ENCODE results near the gene PAX6. TPM values are rescaled to one million over a fixed set of nuclear protein-coding genes. Genes with fewer than 3 reads are reported as not detected.

The PAX6 gene
- total and polyA plus RNA-seq, 2 of the 4 experiments (the other 2 are of a cell fraction), result not detected

DNA sequence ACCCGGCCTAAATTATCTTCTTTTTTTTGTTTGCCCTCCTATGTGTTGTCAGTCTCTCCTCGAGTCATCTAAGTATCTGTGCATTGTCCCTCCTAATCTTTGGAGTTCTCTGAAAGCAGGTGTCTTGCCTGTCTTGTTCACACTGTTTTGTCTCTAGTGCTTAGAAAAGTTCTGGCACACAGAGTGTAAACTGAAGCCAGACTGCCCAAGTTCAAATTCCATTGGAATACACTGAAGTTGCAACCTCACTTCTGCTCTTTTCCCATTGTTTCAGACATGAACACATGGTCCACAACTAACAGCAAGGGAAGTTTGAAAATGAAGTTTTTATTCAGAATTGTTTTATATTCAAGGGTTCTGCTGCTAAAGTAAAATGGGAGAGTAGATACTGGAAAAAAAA, 38.7 kb downstream of the PAX6 start:
- H2BK5ac ChIP-seq (ENCODE audit: low read depth, low read length, poor library complexity, severe bottlenecking), result no peak overlapping the region
- H3K27me3 ChIP-seq (ENCODE audit: control insufficient read depth, insufficient read depth, low read length), result no peaks in the 10 kb centered on the region
- no peak overlapping the region for H2BK20ac ChIP-seq (ENCODE audit: low read depth, low read length)
- no peaks in the 10 kb centered on the region for H3K36me3 ChIP-seq (ENCODE audit: control insufficient read depth, insufficient read depth, low read length)
- no peak overlapping the region for H3K4me3 ChIP-seq (ENCODE audit: insufficient read depth, low read depth, low read length)
- H3K9ac ChIP-seq (ENCODE audit: low read depth, low read length), result no peak overlapping the region
- POLR2A ChIA-PET (ENCODE audit: unreplicated experiment), result no interaction called here
- H3K56ac ChIP-seq (ENCODE audit: extremely low read depth, insufficient read depth, low read length), result no peak overlapping the region
- DNase-seq (no peak), ATAC-seq (ENCODE audit: low read depth) (no peak)
- no peak overlapping the region for H3K14ac ChIP-seq (replicated peaks; ENCODE audit: low read depth, low read length)
- in situ Hi-C loops (cut with MboI; ENCODE audit: low sequenced_read_pairs), result no loop called here
- no peak overlapping the region for H3K23ac ChIP-seq (ENCODE audit: low read depth, low read length)
- no peak overlapping the region for H3K27ac ChIP-seq (ENCODE audit: insufficient read depth, low read length)
- H2AFZ ChIP-seq (replicated peaks; ENCODE audit: low read length, poor library complexity), result no peak overlapping the region
- no peaks in the 10 kb centered on the region for H4K20me1 ChIP-seq (ENCODE audit: insufficient read depth, low read length)
- no peaks in the 10 kb centered on the region for H3K79me1 ChIP-seq (ENCODE audit: low read depth in 1 of 2, low read length in 2 of 2)
- no peaks in the 10 kb centered on the region for H3K9me1 ChIP-seq (ENCODE audit: insufficient read depth, low read length)
- no peak overlapping the region for H4K5ac ChIP-seq (ENCODE audit: low read depth, low read length)
- no peak overlapping the region for H3K4ac ChIP-seq (ENCODE audit: low read depth, low read length)
- no peaks in the 10 kb centered on the region for H3K4me1 ChIP-seq (ENCODE audit: control insufficient read depth, insufficient read depth, low read length)
- H3K18ac ChIP-seq (ENCODE audit: low read depth, low read length), result no peak overlapping the region
- CTCF ChIA-PET, result no interaction called here
- H4K91ac ChIP-seq (ENCODE audit: insufficient read depth, low read depth, low read length), result no peak overlapping the region
- no peak overlapping the region for H4K8ac ChIP-seq (ENCODE audit: low read depth in 2 of 2, low read length in 2 of 2)
- dilution Hi-C loops (cut with HindIII; ENCODE audit: low sequenced_read_pairs, unreplicated experiment), result no loop called here
- WGBS, 2 experiments (ENCODE audit: extremely low coverage in 2 of 2, insufficient read length in 1 of 2), result 92% methylated on average over 2 of the region's 2 CpGs; no CpG with 5 or more reads in 1 of the 2 experiments
- no TSS peak for BruUV-seq (replicated peaks)
- H3K9me3 ChIP-seq (ENCODE audit: control insufficient read depth, insufficient read depth, low read length), result no peaks in the 10 kb centered on the region
- intact Hi-C loops (cut with micrococcal nuclease), result no loop called here
- no peak overlapping the region for H3K4me2 ChIP-seq (ENCODE audit: low read depth, low read length)
- no peak overlapping the region for H2BK15ac ChIP-seq (ENCODE audit: low read depth, low read length)
- no peak overlapping the region for H2BK120ac ChIP-seq (ENCODE audit: low read depth, low read length)
- no peak overlapping the region for H2AK5ac ChIP-seq (ENCODE audit: low read depth, low read length)
- TF ChIP-seq USF2 (IDR thresholded peaks at IDR 0.05; ENCODE audit: low read depth, low read length) (no peak), BHLHE40 (IDR thresholded peaks at IDR 0.05; ENCODE audit: low read depth, low read length) (no peak), POLR2A (IDR thresholded peaks at IDR 0.05; ENCODE audit: low read depth, low read length) (no peak), CEBPB (IDR thresholded peaks at IDR 0.05; ENCODE audit: low read depth, low read length) (no peak), CHD1 (IDR thresholded peaks at IDR 0.05; ENCODE audit: low read depth, low read length) (no peak), MAFK (IDR thresholded peaks at IDR 0.05; ENCODE audit: low read depth, low read length) (no peak), SMC3 (IDR thresholded peaks at IDR 0.05; ENCODE audit: low read depth, low read length) (no peak)
- TF ChIP-seq, protein P1, sequence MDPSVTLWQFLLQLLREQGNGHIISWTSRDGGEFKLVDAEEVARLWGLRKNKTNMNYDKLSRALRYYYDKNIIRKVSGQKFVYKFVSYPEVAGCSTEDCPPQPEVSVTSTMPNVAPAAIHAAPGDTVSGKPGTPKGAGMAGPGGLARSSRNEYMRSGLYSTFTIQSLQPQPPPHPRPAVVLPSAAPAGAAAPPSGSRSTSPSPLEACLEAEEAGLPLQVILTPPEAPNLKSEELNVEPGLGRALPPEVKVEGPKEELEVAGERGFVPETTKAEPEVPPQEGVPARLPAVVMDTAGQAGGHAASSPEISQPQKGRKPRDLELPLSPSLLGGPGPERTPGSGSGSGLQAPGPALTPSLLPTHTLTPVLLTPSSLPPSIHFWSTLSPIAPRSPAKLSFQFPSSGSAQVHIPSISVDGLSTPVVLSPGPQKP (IDR thresholded peaks at IDR 0.05; ENCODE audit: borderline replicate concordance, low read depth, low read length), result no peak
- TF ChIP-seq, protein P2, sequence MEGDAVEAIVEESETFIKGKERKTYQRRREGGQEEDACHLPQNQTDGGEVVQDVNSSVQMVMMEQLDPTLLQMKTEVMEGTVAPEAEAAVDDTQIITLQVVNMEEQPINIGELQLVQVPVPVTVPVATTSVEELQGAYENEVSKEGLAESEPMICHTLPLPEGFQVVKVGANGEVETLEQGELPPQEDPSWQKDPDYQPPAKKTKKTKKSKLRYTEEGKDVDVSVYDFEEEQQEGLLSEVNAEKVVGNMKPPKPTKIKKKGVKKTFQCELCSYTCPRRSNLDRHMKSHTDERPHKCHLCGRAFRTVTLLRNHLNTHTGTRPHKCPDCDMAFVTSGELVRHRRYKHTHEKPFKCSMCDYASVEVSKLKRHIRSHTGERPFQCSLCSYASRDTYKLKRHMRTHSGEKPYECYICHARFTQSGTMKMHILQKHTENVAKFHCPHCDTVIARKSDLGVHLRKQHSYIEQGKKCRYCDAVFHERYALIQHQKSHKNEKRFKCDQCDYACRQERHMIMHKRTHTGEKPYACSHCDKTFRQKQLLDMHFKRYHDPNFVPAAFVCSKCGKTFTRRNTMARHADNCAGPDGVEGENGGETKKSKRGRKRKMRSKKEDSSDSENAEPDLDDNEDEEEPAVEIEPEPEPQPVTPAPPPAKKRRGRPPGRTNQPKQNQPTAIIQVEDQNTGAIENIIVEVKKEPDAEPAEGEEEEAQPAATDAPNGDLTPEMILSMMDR (conservative IDR thresholded peaks at IDR 0.05; ENCODE audit: low read depth, low read length), result no peak
- no peak overlapping the region for H2AK9ac ChIP-seq (replicated peaks; ENCODE audit: low read depth, low read length, poor library complexity)

All from IMR-90 (cell line).